K562 (cell line): ENCODE data around the gene ADCY1. TPM values are rescaled to one million over a fixed set of nuclear protein-coding genes. Genes with fewer than 3 reads are reported as not detected.

ENCODE experiments used
- ATAC-seq: fragments of 200-7000 bp; cut with Tn5 transposase; 3 replicates; pipeline ENCODE4 v1.9.1; 2020; ENCODE audit warnings: moderate library complexity
- BruUV-seq: library from RNA; stranded (reverse); fragments of 400-500 nt; replicated peaks from 2 replicates; lab custom pipeline; 2021; lab: Mats Ljungman, UMichigan
- CTCF ChIA-PET: fragments of 300-600 bp; formaldehyde crosslinking; extraction: SDS; loops from one replicate; lab custom pipeline; 2021; ENCODE audit warnings: low intra/inter-chr PET ratio; lab: Yijun Ruan, JAX
- POLR2A ChIA-PET: fragments of 300-600, 350-650 bp; sonication (Branson Sonifier 250); formaldehyde crosslinking; extraction: SDS; loops from one replicate; lab custom pipeline; 2021; ENCODE audit warnings: antibody characterized with exemption, inconsistent platforms; lab: Yijun Ruan, JAX
- DNase-seq, 4 experiments: peaks; one replicate each; pipeline versions ENCODE4 v3.0.0 to v3.0.0-alpha.2; 2011 to 2018; ENCODE audit warnings: low spot score in 3 of 4, mixed read lengths in 3 of 4; ENCODE audit errors: extremely low read depth in 1 of 4
- FAIRE-seq: peaks from 2 replicates; lab custom pipeline; 2011; peaks lifted over from hg19 to GRCh38; lab: Jason Lieb, UNC
- H2AFZ ChIP-seq: 2 replicates; pipeline ENCODE4 v1.6.0; 2011; ENCODE audit warnings: low read depth, low read length, control low read depth, inconsistent platforms
- H3K27ac ChIP-seq: fragments of 200-600 bp; 3 replicates; pipeline ENCODE4 v1.8.0; 2011; ENCODE audit warnings: low read depth, mild to moderate bottlenecking, control low read depth, inconsistent platforms, low read length, moderate library complexity, mixed read lengths; ENCODE audit errors: extremely low read depth
- H3K27me3 ChIP-seq, 2 experiments: fragments of 300-600 bp in 1 of 2; 2 replicates in 1 of 2; 3 replicates in 1 of 2; pipeline versions ENCODE4 v1.6.0 to v1.8.0; 2011; ENCODE audit warnings: inconsistent platforms in 2 of 2, low read length in 2 of 2, mild to moderate bottlenecking in 1 of 2, mixed read lengths in 1 of 2, moderate library complexity in 1 of 2; ENCODE audit not compliant: control insufficient read depth in 2 of 2, insufficient read depth in 2 of 2
- H3K36me3 ChIP-seq: fragments of 300-600 bp; 3 replicates; pipeline ENCODE4 v1.8.0; 2011; ENCODE audit warnings: mild to moderate bottlenecking, low read length, inconsistent platforms; ENCODE audit not compliant: control insufficient read depth, insufficient read depth
- H3K4me1 ChIP-seq, 2 experiments: fragments of 200-600 bp in 1 of 2; replicated peaks in 1 of 2; 2 replicates in 1 of 2; 3 replicates in 1 of 2; pipeline versions ENCODE4 v1.5.1 to v1.8.0; 2011; ENCODE audit warnings: inconsistent platforms in 2 of 2, low read length in 2 of 2, mild to moderate bottlenecking in 1 of 2, mixed read lengths in 1 of 2, moderate library complexity in 1 of 2; ENCODE audit not compliant: control insufficient read depth in 2 of 2, insufficient read depth in 2 of 2
- H3K4me2 ChIP-seq: 2 replicates; pipeline ENCODE4 v1.6.1; 2011; ENCODE audit warnings: low read length, control low read depth, inconsistent platforms, mixed read lengths; ENCODE audit not compliant: insufficient read depth
- H3K4me3 ChIP-seq: fragments of 200-600 bp; sonication (generic), shearing (Covaris generic); 2 replicates; pipeline ENCODE4 v1.5.1; 2016; ENCODE audit warnings: control low read depth, inconsistent platforms
- H3K79me2 ChIP-seq: fragments of 200-600 bp; 3 replicates; pipeline ENCODE4 v1.8.0; 2011; ENCODE audit warnings: low read length, inconsistent platforms; ENCODE audit not compliant: control insufficient read depth, insufficient read depth
- H3K9ac ChIP-seq, 2 experiments: 2 replicates each; pipeline versions ENCODE4 v1.6.0 to v1.6.1; 2011; ENCODE audit warnings: low read depth in 2 of 2, low read length in 2 of 2, control low read depth in 1 of 2, inconsistent platforms in 1 of 2, mild to moderate bottlenecking in 1 of 2, mixed read lengths in 1 of 2; ENCODE audit not compliant: insufficient read depth in 1 of 2
- H3K9me1 ChIP-seq: one replicate; pipeline ENCODE4 v1.6.0; 2011; ENCODE audit warnings: inconsistent platforms, mild to moderate bottlenecking, low read length, moderate library complexity; ENCODE audit not compliant: control insufficient read depth, insufficient read depth
- H3K9me3 ChIP-seq: replicated peaks from 2 replicates; pipeline ENCODE4 v1.5.1; 2011; ENCODE audit warnings: low read depth, low read length, inconsistent platforms; ENCODE audit not compliant: control insufficient read depth, insufficient read depth
- H4K20me1 ChIP-seq: replicated peaks from 2 replicates; pipeline ENCODE4 v1.6.1; 2011; ENCODE audit warnings: low read length, inconsistent platforms, mixed read lengths; ENCODE audit not compliant: control insufficient read depth, insufficient read depth
- CHCHD3 ChIP-seq: fragments of 250-450 bp; sonication (Bioruptor Pico); IDR thresholded peaks from 2 replicates; pipeline ENCODE4 v2.1.2; 2022; ENCODE audit warnings: mild to moderate bottlenecking
- GTF3C2 ChIP-seq: IDR thresholded peaks from 3 replicates; pipeline ENCODE4 v1.6.1; 2011; ENCODE audit warnings: borderline replicate concordance, mild to moderate bottlenecking, moderate library complexity; ENCODE audit not compliant: insufficient read length; ENCODE audit errors: extremely low read depth
- MITF ChIP-seq: IDR thresholded peaks from 2 replicates; pipeline ENCODE4 v1.6.1; 2014; ENCODE audit warnings: antibody characterized with exemption
- MLLT1 ChIP-seq, 2 experiments: fragments of 450-650 bp; IDR thresholded peaks; 2 replicates each; pipeline ENCODE4 v1.6.1; 2016
- WGBS: fragments of 100-300 bp; shearing (Covaris generic); methylation state at CpG from one replicate; pipeline ENCODE4 v1.1.6; 2016; ENCODE audit warnings: low coverage, mixed read lengths; ENCODE audit not compliant: insufficient coverage; ENCODE audit errors: missing lambda C conversion rate; 5-methylcytosine and 5-hydroxymethylcytosine counted together
- in situ Hi-C: fragments of 300-500 bp; cut with MboI; formaldehyde crosslinking; loops from 4 replicates; pipeline ENCODE4 v1.15.0; 2018; ENCODE audit warnings: inconsistent platforms, mixed read lengths
- intact Hi-C: fragments of 100-400 bp; cut with micrococcal nuclease; formaldehyde crosslinking; loops from 2 replicates; pipeline ENCODE4 v1.14.2; 2022
- polyA plus RNA-seq, 8 experiments: library from polyadenylated mRNA; depleted of rRNA in 4 of 8; stranded (reverse) in 5 of 8; unstranded in 3 of 8; fragments of >200 nt; fragmentation: Nextera tagmentation in 2 of 8; fragmentation: Illumina TruSeq in 1 of 8; extraction: Ambion mirVana in 2 of 8; extraction: Trizol in 1 of 8; gene quantifications; 2 replicates each; pipeline versions ENCODE4 v1.2.1 to v1.2.3, GENCODE V29; 2011 to 2014; ENCODE audit warnings: inconsistent platforms in 1 of 8, missing spikeins in 1 of 8
- total RNA-seq, 7 experiments: library from RNA; depleted of rRNA in 6 of 7; stranded (reverse); fragments of >200 nt in 6 of 7; fragmentation: Illumina TruSeq in 2 of 7; extraction: Trizol in 2 of 7; gene quantifications; 2 replicates each; pipeline versions ENCODE4 v1.2.1 to v1.2.3, GENCODE V29; 2011 to 2021; ENCODE audit warnings: low replicate concordance in 1 of 7

ADCY1 gene
- total and polyA plus RNA-seq, 9 of the 15 experiments (the other 6 are each of a cell fraction or from before 2014, with no cell fraction given), result under 0.01 to 0.18 (median 0.10) TPM; not detected in 4

GRCh38 chr7:45610660-45611299, 36.6 kb downstream of the ADCY1 start:
- Histone ChIP-seq H2AFZ (no peak overlapping the region), H3K9me1 (no peaks in the 10 kb centered on the region), H3K27me3 (peaks cover 0 to 14% of the 10 kb centered on the region in 2 experiments; a peak in 1 of 5 replicates), H3K79me2 (no peaks in the 10 kb centered on the region), H3K4me3 (no peak overlapping the region), H3K4me1 (no peaks in the 10 kb centered on the region), H4K20me1 (no peaks in the 10 kb centered on the region), H3K4me2 (no peak overlapping the region), H3K36me3 (no peaks in the 10 kb centered on the region), H3K27ac (no peak overlapping the region), H3K9me3 (no peaks in the 10 kb centered on the region), H3K9ac (no peak overlapping the region)
- intact Hi-C loops, result no loop called here
- WGBS, result 0% methylated on average over 3 of the region's 3 CpGs
- no peak for ATAC-seq
- no peak for DNase-seq
- no peak for TF ChIP-seq CHCHD3 (CRISPR knock-in tag)
- no peak for TF ChIP-seq MITF
- TF ChIP-seq MLLT1 (IDR thresholded peaks at IDR 0.05), result no peak
- TF ChIP-seq GTF3C2, result no peak
- in situ Hi-C loops, result no loop called here
- no peak for FAIRE-seq
- CTCF ChIA-PET, result no interaction called here
- POLR2A ChIA-PET, result no interaction called here
- no TSS peak for BruUV-seq
